ENCODE measurements around the gene CSTF1.
A peak's percentile ranks its signal among the peaks of the same experiment; 100 is the strongest.

The CSTF1 gene

DNA sequence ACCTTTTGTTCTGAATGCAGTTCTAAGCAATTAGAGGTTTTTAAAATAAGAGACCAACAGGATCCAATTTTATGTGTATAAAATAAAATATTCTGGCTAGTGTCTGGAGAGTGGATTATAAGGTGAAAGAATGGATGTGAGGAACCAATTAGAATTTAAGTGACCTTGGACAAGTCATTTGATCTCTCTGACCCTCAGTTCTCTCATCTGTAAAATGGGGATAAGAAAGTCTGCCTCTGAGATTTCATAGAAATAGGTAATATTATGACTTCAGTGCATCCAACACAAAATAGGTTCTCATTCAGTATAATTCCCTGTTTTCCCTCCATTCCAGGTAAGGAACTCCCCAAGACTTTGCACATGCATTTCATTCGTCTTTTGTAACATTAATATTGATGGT is 38.5 kb downstream of the CSTF1 start:
- no peak for DNase-seq

DNA sequence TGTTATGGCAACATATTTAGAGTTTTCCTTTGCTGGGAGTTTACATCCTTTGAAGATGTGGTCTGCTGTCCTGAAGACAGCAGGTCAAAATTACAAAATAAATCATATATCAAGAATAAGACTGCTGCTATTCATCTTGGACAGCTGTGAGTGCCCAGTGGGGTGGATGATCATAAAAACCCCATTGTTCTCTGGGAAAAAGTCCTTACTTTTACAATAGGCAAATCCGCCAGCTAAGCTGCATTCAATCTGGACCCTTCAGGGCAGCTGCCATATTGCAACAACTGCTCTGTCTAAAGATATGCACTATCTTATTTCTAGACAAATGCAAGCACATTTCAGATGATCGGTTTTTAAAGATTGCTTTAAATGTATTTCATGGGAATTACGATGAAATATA is 39.0 kb downstream of the CSTF1 start:
- DNase-seq = no peak

DNA sequence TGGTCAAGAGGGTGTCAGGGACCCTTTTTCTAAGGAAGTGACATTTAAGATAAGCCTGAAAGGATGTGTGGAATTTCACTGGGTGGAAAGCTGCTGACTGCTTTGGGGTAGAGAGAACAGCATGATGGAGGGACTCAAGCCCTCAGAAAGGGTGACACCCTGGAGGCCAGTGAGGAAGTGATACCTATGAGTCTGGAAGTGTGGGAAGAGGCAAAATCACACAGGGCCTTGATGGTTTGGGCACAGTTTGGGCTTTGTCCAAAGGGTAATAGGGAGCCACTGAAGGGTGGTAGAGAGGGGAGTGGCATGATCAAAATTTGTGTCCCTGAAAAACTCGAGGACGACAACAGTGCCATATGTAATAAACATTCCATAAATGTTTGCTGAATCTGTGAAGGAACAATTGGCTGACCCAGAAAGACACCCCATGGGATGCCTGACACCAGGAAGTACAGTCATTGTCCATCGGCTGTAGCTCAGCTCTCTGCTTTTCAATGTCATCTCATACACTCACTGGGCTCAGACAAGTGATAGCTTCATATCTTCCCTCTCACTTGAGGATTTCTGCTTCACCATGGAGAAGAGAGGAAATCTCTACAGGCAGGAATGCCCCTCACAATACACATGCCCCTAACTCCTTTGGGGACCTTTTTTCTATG is 40.9 kb downstream of the CSTF1 start:
- no peak for DNase-seq

DNA sequence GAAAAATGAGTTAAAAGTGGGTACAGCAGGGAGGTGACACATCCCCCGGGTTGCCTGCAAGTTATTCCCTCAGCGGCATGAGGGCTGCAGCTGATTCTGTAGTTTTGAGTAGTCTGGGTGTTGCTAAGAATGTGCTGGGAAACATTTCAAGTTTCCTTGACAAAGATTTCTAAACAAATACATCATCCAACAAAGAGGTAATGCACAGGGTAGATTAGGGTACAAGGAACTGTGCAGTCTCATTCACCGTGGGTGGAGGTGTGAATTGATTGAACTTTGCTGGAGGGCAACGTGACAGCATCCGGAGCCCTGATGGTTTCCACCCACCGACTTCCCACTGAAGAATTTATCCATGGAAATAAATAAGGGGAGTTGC is 41.4 kb downstream of the CSTF1 start:
- no peak for DNase-seq

DNA sequence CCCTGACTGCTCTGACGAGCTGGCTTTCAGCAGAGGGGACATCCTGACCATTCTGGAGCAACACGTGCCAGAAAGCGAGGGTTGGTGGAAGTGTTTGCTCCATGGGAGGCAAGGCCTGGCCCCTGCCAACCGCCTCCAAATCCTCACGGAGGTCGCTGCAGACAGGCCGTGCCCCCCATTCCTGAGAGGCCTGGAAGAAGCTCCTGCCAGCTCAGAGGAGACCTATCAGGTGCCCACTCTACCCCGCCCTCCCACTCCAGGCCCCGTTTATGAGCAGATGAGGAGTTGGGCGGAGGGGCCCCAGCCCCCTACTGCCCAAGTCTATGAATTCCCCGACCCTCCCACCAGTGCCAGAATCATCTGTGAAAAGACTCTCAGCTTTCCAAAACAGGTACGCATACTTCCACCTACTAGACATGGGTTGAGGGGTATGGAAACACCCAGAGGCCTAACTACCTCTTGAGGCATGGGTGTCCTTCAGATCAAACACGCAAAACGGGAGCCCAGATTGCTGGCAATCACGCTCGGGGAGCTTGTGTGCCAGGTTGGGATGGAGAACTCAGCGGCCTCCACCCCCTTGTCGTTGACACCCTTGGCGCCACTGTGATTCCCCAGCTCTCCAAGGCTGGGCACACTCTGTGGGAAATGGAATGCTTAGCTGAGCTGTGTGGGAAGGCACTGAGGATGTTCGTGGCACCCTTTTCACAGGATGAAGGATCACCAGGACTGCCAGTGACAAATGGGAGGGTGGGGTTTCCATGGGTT is 44.9 kb downstream of the CSTF1 start:
- DNase-seq = no peak

DNA sequence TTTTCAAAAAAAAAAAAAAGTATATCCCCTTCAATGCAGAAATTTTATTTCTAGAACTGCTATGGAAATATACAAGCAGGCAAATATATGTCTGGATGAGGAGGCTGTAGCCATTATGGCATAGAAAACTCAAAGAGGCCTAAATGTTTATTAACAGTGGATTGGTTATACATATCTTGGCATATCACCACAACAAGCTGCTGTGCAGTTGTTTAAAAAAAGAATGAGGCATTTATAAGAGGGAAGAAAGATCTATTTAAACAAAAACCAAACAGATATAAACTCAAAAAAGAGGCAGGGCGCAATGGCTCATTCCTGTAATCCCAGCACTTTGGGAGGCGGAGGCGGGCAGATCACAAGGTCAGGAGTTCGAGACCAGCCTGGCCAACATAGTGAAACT is 45.8 kb downstream of the CSTF1 start:
- no peak for DNase-seq

DNA sequence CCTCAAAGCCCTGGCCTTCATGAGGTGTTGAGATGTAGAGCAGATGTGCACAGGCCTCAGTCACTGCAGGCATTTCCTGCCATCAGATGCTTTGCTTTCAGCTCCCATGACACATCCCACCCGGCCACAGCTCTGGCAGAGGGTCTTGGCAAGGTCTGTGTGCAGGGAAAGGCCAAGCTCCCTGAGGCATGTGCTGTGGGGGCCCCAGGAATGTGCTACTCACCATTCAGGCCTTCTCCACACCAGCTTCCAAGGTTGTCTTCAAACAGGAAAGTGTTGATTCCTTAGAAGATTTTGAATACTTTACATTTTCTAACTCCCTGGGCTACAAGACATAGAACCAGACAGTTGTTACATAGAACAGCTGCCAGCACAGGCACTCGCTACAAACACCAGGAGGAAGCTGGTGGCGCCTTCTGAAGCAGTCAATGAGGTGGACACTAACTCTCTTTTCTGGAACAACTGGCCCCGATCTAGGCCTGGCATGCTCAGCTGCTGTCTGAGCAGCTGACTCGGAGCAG is 47.4 kb downstream of the CSTF1 start:
- no peak for DNase-seq

DNA sequence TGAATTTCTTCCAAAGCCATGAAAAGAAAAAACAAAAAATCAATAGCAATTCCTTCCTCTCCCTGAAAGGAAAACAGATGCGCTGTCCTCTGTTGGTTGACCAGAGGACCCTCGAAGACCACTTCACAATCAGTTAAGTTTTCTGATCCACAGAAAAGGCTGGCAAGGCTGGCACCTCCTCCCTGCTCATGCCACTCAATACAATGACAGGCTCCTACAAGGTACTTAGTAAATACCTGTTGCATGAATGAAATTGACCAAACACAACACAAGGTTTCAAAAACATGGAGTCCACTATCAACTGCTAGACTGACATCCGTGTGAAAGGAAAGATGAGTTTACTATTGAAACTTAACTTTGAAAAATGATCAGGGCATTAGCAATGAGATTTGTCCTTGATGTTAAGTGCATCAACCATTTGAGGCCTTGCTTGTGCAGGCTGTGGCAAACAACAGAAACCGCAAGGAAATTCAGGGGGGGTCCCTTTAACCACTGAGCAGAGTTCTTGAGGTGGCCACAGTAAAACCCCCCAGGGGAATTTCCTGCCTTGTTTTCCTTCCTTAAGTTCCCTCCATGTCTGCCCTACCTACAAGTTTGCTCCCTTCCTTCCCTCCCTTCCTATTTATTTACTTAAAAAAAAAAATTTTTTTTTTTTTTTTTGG is 48.0 kb downstream of the CSTF1 start:
- DNase-seq = peak in 1 of 2 experiments; percentile 51

DNA sequence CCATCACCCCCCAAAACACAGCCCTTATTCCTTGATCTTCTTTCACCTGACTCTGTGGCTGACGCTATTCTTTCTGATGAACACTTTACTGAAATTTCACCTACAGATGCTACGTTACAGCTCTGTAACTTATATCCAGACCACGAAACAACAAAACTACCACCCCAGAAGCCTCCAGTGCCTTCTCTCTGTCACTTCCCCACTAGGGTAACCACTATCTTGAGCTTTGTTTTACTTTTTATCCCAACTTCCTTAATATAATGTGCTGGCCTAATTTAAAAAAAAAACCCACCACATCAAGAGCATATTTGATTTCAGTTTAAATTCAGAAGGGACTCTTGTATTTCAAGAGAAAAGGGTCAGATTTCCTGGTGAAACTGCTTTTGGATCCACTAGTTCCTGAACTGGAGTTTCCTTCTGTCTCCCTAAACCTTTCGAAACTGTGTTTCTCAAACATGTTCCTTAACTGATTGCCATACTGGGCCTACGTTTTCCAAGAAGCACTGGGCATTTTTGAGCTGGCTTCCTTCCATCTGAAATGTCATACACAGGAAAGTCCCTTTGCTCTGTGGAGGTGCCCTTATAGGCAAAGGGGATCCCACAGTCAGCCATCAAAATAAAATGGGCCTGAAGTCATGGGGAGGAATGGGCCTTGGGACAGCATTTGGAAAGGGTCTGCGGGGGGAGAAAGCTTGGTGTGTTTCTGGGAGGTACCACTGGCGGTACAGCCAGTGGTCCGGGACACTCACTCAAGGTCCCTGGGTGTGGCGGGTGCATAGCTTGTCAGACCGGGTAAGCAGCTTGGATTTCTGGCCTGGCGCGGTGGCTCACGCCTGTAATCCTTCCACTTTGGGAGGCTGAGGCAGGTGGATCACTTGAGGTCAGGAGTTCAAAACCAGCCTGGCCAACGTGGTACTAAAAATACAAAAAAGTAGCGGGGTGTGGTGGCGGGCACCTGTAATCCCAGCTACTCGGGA is 50.2 kb downstream of the CSTF1 start:
- DNase-seq = no peak

DNA sequence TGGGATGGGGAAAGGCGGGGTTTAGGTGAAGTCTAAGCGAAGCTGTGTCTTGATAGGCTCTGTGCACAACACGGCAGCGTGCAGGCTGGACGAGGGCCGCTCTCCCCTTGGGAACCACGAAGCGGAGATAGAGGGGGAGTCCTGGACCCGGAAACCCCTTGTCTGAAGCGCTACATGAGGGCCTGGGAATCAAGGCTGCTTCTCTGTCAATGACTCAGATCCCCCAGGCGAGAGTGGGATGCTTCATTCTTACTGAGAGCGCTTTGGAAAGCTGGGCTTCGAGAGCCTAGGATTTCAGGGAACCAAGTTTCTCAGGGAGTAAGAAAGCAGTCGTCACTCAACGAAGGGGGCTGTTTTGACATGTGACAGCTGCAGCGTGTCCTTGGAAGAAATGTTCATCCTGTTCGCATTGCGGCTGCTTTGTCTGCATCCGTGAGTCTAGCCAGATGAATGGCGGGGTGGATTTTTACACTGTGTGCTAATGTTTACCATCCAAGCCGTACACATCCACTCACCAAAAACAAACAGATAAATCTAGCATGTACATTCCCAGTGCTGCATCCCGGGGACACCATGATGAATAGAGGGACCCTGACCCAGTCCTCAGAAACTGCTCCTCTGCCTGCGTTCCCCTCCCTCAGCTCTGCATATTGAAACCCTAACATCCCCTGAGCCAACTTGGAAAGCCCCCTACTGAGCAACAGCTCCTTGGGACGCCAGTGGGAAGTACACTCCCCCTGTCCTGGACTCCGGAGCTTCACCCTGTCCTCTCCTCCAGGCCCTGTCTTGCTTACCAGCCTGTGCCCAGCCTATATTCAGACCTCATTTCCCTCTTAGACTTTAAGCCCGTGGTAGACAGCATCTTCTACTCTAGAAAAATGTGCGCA is 51.5 kb downstream of the CSTF1 start:
- no peak for DNase-seq

DNA sequence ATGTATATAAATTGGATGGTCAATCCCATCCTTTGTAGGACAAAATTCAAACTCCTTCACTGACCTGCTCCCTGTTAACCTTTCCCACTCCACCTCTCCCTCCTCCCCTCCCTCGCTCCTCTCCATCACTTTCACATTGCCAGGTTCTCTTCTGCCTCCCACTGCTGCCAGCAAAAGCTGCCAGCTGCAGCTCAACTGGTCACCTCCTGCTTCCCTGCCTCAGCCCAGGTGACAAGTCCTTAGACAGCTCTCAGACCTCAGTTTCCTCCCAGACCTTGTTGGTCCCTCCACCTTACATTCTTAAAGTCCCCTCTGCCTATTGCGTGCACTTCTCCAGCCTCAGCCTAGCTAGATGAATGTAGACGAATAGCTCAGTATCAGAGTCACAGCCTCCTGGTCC is 52.7 kb downstream of the CSTF1 start:
- no peak for DNase-seq

DNA sequence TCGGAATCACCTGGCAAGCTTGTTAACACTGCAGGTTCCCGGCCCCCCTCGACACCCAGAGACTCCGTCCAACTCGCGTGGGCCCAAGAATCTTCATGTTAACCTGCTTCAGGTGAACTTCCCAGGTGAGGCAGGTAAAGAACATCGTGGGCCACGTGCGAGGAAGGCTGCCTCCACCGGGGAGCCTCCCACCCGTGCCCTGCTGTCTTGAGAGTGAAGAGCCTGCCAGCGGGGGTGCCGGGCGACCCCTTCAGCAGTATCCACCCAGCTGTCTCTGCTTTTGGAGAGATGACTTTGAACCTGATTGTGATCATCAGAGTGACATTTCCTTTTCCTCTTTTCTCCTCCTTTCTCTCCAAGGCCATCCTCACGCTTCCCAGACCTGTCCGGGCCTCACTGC is 53.1 kb downstream of the CSTF1 start:
- no peak for DNase-seq

DNA sequence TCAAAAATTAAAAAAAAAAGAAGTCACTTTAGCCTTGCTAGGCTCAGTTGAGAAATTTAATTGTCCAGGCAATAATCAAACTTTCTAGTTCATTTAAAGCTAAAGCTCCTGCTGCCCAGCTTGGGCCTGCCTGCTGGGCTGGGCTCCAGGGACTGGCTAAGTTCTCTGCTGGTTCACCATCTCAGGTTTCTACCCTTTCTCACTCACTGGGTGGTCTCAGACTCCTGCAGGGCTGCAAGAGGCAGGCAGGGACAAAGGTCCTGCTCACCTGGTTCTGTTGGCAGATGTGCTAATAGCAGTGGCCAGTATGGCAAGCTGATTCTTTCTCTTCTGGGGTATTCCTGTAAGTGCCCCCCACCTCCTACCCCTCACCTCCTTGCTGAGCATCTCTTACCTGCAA is 54.8 kb downstream of the CSTF1 start:
- no peak for DNase-seq

DNA sequence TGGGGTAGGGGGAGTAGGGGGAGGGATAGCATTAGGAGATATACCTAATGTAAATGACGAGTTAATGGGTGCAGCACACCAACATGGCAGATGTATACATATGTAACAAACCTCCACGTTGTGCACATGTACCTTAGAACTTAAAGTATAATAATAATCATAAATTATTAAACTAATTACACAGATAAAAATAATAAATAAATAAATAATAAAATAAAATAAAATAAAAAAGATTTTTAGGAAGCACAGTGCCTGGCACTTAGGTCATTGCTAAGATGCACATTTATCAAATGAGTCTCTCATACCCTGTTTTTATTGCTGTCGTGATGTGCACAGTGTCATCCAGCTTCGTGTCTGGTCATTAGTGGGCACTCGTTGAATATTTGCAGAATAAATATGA is 57.0 kb downstream of the CSTF1 start:
- no peak for DNase-seq

DNA sequence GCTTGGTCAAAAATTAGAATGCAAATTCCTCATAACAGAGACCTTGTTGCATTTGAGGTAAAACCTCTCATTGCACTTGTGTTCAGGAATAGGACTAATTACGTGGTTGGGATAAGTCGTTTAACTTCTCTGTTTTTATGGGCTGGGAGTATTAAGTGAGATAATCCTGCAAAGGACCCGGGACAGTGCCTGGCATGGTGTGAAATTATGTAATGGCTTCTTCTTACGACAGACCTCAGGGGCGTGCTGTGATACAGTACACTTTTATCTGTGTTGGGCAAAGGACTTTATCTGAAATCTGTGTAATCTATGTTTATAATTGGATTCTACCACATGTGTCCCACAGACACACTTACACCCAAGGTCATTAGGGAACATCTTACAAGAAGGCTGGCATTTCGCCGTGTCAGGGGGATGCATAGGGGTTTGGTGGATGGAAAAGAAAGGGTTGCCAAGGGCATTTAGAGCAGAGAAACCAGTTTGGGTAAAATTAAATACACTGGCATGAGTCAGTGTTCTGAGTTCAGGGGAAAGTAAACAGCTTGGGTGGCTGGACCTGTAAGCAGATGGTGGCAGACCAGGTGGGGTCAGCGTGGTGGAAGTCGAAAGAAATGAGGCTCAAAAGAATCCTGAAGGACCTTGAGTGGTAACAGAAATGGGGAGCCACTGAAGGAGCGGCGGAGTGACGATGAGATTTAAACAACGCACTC is 58.8 kb downstream of the CSTF1 start:
- DNase-seq = no peak

DNA sequence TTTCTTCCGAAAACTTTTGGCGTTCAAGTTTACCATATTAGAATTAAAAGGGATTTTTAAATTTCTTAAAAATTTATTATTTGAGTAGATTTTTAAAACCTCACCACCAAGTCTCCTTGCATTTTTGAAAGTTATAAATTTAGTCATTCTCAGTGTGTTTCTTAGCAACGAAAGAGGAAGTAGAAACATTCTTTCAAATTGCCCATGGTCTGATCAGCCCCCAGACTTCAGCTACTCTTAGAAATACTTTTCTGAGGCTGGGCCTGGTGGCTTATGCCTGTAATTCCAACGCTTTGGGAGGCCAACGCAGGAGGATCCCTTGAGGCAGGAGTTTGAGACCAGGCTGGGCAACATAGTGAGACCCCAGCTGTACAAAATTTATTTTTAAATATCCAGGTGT is 60.9 kb downstream of the CSTF1 start:
- DNase-seq = no peak

DNA sequence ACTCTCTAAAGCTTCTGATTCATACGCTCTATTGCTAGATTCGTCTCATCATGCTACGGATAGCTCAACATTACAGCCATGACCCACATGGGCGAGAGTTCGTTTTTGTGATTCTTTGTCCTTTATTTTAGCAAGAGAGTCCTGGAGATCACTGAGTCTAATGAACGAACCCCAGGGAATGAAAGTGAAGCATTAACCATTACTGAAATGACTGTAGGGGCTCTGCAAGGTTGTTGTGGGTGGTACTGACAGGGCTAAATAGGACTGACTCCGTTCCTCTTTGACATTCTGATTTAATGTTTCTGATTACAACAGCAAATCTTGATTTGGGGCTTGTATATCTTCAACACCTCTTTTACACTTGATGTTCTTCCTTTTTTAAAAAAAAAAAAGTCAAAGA is 62.3 kb downstream of the CSTF1 start:
- no peak for DNase-seq

Data from stimulated activated CD4-positive, alpha-beta T cell treated with anti-CD3 and anti-CD28 coated beads, Interleukin-4, amount 100 ng/mL, for 4 hours (primary cell).